GM19397 (cell line): ENCODE measurements around the gene DHRS9.
"Not testable (repeated sequence)": the region's sequence is repeated elsewhere in the genome, so short reads cannot be mapped to it uniquely, and the experiment has no call there.

ENCODE experiments used
- ATAC-seq: cut with Tn5 transposase; IDR thresholded peaks from one replicate; pipeline ENCODE4 v1.9.1; 2021; ENCODE audit warnings: mild to moderate bottlenecking, moderate library complexity; ENCODE audit not compliant: unreplicated experiment

The DHRS9 gene

GRCh38 chr2:169131587-169132512 is 62.5 kb downstream of the DHRS9 start:
- peak; percentile 64 for ATAC-seq

DNA sequence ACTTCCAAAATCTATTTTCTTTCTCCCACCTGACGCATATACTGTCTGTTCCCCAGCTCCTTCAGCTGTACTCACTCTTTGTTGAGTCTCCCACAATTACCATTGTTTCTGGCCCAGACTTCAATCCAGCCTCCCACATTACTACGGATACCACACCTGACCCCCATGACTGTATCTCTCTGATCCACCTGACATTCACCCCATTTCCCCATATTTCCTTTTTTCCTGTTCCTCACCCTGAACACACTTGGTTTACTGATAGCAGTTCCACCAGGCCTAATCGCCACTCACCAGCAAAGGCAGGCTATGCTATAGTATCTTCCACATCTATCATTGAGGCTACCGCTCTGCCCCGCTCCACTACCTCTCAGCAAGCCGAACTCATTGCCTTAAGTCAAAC is 64.9 kb downstream of the DHRS9 start:
- ATAC-seq: not testable (repeated sequence)

- ATAC-seq: not testable (repeated sequence)
These were observed 67.1 kb downstream of the DHRS9 start for GRCh38 chr2:169136428-169136827.

GRCh38 chr2:169136885-169137534 is 67.6 kb downstream of the DHRS9 start:
- ATAC-seq: no peak

DNA sequence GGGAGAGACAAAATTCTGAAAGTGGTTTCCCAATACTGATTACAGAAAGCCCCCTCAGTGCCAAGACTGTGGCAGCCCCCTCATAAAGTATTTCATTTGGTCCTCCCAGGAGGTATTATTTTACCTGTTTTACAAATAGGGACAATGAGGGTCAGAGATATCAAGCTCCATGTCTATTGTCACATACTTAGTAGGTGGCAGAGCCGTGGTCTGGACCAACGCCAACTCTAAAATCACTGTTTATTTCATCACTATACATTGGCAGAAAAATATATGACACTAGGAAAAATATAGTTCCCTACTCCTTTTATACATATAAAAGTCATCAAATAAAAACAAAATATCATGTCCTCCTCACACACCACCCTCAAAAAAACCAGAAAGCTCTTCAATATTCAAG is 68.6 kb downstream of the DHRS9 start:
- no peak for ATAC-seq

GRCh38 chr2:169139145-169139544 is 69.8 kb downstream of the DHRS9 start:
- no peak for ATAC-seq

- no peak for ATAC-seq
These were observed 70.8 kb downstream of the DHRS9 start for GRCh38 chr2:169139993-169140767.

DNA sequence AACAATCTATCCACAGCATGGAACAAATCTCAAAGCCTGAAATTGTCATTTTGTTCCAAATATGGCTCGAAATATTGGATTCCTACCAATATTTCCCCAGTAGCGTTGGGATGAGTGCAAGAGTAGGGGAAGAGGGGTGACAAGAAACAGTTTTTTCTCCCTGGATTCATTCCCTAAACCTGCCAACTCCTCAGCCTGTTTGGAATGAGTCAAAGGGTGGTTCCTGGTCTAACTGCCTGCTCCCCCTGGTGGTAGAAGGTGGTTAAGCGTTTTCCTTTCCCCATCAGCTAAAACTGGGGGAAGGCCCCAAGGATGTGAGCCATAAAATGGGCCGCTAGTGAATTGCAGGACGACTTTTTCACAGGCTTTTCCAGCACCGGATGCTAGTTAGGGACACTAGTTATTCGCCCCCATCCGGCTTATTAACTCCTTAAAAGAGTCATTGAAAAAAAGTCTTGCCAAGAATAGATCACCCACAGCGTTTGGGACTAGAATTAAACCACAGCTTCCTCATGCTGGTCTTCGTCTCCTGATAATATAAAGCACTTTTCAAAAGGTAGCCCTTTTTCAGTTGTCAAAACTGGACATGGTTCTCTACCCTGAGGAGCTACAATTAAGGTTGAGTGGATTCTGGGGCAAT is 72.5 kb downstream of the DHRS9 start:
- no peak for ATAC-seq

- no peak for ATAC-seq
These were observed 74.6 kb downstream of the DHRS9 start for GRCh38 chr2:169143998-169144397.
